Muscle layer of duodenum (tissue), 2 donors: ENCODE results near the gene FAM163B.

Experiments
- H3K27ac ChIP-seq: one replicate; pipeline ENCODE4 v1.7.0; 2013; ENCODE audit warnings: mild to moderate bottlenecking, low read length
- H3K27me3 ChIP-seq: one replicate; pipeline ENCODE4 v1.7.0; 2013; ENCODE audit warnings: low read depth, mild to moderate bottlenecking, control low read depth, low read length
- H3K36me3 ChIP-seq, 2 donors: one replicate each; pipeline ENCODE4 v1.7.0; 2013; ENCODE audit warnings: low read length in 2 of 2, control low read depth in 1 of 2, mild to moderate bottlenecking in 1 of 2; ENCODE audit not compliant: insufficient read depth in 2 of 2, control insufficient read depth in 1 of 2
- H3K4me1 ChIP-seq, 2 donors: one replicate each; pipeline ENCODE4 v1.7.0; 2013; ENCODE audit warnings: low read length in 2 of 2, mild to moderate bottlenecking in 2 of 2, control low read depth in 1 of 2, moderate library complexity in 1 of 2; ENCODE audit not compliant: insufficient read depth in 2 of 2, control insufficient read depth in 1 of 2
- H3K4me3 ChIP-seq, 2 donors: one replicate each; pipeline ENCODE4 v1.7.0; 2013; ENCODE audit warnings: low read length in 2 of 2, low read depth in 1 of 2, mild to moderate bottlenecking in 1 of 2
- H3K9me3 ChIP-seq, 2 donors: one replicate each; pipeline ENCODE4 v1.7.0; 2013; ENCODE audit warnings: low read length in 2 of 2, control low read depth in 1 of 2, mild to moderate bottlenecking in 1 of 2; ENCODE audit not compliant: control insufficient read depth in 1 of 2
- donor health status: healthy.

Gene FAM163B

DNA sequence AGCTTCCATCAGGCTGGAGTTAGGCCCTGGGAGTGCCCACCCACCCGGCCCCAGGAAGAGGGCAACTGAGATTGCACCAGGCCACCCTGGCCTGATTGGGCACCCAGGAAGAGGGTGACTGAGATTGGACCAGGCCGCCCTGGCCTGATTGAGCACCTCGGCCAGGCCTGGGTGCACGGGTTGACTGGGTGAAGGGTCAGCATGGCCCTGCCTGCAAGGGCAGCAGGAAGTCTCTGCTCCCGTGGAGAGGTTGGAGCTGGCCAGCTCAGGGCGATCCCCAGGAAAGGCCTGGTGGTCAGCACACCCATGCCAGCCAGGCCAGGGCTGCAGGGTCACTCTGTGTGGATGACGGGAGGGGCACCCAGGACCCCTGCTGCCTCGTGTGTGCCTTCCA is 62.9 kb downstream of the FAM163B start:
- H3K27ac ChIP-seq, result no peak overlapping the region
- H3K4me3 ChIP-seq, result no peak overlapping the region
- no peaks in the 10 kb centered on the region for H3K27me3 ChIP-seq
- no peaks in the 10 kb centered on the region for H3K36me3 ChIP-seq
- peaks cover 0 to 9% of the 10 kb centered on the region in 2 donors for H3K4me1 ChIP-seq
- H3K9me3 ChIP-seq, result no peaks in the 10 kb centered on the region

DNA sequence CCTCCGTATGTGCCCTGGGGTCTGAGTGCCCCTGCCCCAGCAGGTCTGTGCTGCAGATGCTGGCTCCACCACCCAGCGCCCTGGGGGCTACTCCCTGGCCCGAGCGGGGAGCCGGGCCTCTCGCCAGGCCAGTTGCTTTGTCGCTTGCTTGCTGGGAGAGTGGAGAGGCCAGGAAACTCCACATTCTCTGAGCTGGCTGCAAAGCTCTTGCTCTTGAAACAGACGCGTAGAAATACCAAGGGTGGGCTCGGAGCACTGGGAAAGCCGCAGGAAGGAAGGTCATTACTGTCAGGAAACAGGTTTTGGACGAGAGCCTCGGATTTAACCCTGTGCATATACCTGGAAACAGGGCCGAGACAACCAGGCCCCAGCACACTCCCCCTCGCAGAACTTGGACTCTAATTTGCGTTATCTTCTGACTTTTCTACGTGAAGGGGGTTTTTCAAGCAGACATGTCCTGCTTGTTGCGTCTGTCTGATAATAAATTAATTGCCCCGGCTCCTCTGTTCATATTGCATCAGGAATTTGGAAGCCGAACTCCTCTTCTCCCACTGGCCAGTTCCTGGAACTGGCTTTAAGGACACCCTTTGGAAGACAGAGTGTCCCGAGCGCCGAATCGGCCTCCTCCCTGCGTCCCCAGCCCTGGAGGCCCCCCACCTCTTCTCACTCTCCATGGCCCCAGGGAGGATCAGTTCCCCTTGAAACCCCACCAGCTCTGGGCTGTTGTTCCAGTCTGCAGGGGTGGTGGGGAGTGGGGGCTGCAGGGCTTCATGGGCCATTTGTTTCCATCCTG is 63.5 kb downstream of the FAM163B start:
- Histone ChIP-seq H3K4me3 (no peak overlapping the region), H3K9me3 (no peaks in the 10 kb centered on the region), H3K36me3 (no peaks in the 10 kb centered on the region), H3K4me1 (peaks cover 0 to 9% of the 10 kb centered on the region in 2 donors), H3K27me3 (no peaks in the 10 kb centered on the region), H3K27ac (no peak overlapping the region)

DNA sequence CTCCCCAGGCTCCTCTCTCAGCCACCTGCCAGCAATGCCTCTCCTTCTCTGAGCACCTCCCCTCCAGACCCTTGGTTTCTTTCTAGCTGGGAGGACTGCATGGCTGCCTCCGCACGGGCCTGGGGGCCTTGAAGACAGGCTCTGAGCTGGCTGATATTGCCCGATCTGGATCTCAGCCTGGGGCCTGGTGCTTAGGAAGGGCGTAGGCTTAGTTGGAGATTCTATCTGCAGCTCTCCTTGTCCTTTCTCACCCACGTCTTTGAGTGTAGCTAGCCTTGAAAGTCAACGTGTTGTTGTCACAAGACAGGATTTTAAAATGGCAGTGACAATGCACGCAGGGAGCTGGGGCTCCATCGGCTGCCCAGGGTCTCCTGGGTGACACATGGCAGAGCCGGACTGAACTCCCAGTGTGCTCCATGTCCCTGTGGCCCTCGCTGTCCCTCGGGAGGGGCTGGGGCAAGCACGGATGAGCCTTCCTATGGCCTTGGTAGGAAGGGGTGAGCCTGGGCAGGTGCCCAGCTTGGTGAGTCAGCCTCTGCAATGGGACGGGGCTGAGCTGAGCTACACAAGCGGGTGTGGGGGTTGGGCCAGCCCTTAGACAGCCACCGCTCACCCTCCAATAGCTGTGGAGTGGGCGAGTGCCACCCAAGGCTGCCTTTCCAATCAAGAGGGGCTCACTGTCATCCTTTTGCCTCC is 65.3 kb downstream of the FAM163B start:
- Histone ChIP-seq H3K36me3 (no peaks in the 10 kb centered on the region), H3K27me3 (no peaks in the 10 kb centered on the region), H3K4me3 (no peak overlapping the region), H3K4me1 (peaks cover 0 to 18% of the 10 kb centered on the region in 2 donors), H3K27ac (no peak overlapping the region), H3K9me3 (no peaks in the 10 kb centered on the region)

DNA sequence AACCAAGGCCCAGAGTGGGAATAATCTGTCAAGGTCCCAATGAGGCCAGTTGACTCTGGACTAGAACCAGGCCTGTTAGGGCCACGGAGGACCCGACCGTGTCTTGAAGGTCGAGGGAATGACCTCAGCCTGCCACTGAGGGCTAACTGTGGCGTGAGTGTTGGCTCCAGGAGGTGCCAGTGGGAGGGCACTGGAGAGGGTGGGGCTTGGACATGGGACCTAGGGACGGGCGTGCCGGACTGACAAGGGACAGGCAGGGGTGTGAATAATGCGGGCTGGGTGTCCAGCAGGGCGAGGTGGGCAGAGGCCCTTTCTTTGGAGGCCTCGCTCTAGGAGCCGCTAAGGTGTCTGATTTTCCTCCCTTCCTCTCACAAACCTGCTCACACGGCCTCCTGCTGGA is 67.2 kb downstream of the FAM163B start:
- no peak overlapping the region for H3K27ac ChIP-seq
- peaks cover 0 to 20% of the 10 kb centered on the region in 2 donors for H3K4me1 ChIP-seq
- no peaks in the 10 kb centered on the region for H3K36me3 ChIP-seq
- no peaks in the 10 kb centered on the region for H3K27me3 ChIP-seq
- no peak overlapping the region for H3K4me3 ChIP-seq
- H3K9me3 ChIP-seq, result no peaks in the 10 kb centered on the region

DNA sequence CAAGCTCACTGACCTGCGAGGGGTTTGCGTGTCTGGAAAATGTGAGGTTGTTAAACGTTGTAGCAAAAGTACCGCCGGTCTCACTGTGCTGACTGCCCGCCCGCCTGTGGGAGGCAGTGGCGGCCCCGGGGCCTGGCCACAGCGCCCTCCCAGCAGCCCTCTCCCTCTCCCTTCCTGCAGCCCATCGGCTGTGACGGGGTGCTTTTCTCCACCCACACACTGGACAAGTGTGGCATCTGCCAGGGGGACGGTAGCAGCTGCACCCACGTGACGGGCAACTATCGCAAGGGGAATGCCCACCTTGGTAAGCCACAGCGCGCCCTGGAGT is 68.5 kb downstream of the FAM163B start:
- Histone ChIP-seq H3K36me3 (no peaks in the 10 kb centered on the region), H3K9me3 (no peaks in the 10 kb centered on the region), H3K27ac (no peak overlapping the region), H3K4me1 (peaks cover 0 to 20% of the 10 kb centered on the region in 2 donors), H3K4me3 (no peak overlapping the region), H3K27me3 (no peaks in the 10 kb centered on the region)

DNA sequence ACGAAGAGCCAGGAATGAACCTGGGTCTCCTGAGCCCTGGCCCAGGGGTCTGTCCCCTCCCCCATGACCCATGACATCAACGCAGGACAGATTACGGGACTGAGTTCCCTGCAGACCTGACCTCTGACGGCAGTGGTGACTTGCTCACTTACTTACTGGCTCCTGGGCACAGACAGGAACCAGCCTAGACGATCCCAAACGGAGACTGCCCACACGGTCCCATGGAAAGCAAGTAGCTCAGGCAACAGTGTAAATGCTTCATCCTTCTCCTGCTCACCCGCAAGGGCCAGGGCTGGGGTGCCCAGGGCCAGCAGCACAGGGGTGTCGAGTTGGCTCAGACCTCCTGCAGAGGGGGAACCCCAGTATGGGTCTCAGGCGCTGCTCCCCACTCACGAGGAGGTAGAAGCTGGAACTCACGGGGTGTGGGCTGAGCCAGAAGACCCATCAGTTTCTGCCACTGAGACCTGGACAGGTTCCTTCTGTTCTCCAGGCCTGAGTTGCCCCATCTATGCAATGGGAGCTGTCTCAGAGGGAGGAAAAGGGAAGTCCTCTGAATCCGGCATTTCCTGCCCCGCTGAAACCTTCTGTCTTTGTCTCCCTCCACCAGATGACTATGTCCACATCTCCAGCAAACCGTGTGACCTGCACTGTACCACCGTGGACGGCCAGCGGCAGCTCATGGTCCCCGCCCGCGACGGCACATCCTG is 69.0 kb downstream of the FAM163B start:
- Histone ChIP-seq H3K27ac (no peak overlapping the region), H3K27me3 (no peaks in the 10 kb centered on the region), H3K4me1 (peaks cover 0 to 20% of the 10 kb centered on the region in 2 donors), H3K36me3 (no peaks in the 10 kb centered on the region), H3K4me3 (peak overlapping the region in 1 of 2 donors; percentile 46), H3K9me3 (no peaks in the 10 kb centered on the region)

DNA sequence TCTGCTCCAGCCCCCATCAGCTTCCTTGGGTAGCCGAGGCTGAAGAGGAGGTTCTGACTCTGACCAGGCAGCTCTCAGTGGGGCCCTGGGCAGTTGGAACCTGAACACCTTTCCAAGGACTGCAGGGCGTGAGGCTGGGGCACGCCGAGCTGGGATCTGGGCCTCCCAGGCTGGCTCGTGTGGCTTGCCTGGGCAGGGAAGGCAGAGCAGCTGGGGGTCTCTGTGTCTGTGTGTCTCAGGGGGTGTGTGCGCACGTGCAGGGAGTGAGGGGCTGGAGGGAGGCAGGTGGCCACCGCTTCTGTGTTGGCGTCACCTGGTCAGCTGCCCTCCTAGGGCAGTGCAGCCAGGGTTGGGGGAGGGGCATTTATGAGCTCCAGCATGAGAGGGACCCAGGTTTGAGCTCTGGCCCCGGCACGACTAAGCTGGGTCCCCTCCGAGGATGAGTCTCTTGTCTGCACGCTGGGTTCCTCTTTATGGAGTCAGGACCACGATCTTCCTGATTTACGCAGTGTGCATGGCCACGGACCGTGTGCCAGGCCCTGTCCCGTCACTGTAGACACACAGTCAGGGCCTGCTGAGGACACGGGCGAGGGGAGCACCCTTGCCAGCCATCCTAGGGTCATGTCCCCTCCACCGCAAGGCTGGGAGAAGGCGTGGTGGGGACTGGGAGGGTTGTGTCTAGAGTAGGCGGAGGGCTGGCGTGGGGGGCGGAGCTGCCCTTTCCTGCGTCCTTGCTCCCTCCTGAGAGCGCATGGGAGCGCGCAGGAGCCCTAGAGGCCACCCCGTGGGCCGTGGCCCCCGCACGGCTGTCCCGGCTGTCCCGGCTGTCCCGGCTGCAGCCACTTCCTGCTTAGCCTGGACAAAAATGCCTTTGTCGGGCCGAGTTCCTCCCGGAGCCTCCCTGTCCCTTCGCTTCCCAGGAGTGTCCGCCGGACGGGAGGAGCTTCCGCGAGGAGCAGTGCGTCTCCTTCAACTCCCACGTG is 70.0 kb downstream of the FAM163B start:
- no peaks in the 10 kb centered on the region for H3K9me3 ChIP-seq
- peak overlapping the region in 1 of 2 donors; percentile 46 for H3K4me3 ChIP-seq
- no peak overlapping the region for H3K27ac ChIP-seq
- H3K36me3 ChIP-seq, result no peaks in the 10 kb centered on the region
- H3K4me1 ChIP-seq, result peaks cover 0 to 25% of the 10 kb centered on the region in 2 donors
- no peaks in the 10 kb centered on the region for H3K27me3 ChIP-seq

DNA sequence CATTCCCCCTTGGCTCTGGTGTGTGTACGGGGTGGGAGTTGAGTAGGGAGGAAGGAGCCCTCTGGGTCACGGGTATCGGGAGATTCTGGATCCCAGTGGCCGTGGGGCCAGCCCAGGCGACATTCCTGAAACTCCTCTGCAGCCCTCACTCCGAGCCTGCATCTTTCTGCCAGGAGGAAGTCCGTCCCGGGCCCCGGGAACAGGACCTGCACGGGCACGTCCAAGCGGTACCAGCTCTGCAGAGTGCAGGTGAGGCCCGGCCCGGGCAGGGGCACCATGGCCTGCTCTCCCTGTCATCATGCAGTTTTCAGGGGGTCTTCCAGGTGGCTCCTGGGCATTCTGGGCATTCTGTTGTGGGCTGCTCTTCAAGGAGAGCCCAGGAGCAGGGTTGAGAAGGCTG is 71.0 kb downstream of the FAM163B start:
- Histone ChIP-seq H3K4me3 (no peak overlapping the region), H3K36me3 (no peaks in the 10 kb centered on the region), H3K27me3 (no peaks in the 10 kb centered on the region), H3K4me1 (peaks cover 3 to 35% of the 10 kb centered on the region in 2 donors), H3K9me3 (no peaks in the 10 kb centered on the region), H3K27ac (no peak overlapping the region)

DNA sequence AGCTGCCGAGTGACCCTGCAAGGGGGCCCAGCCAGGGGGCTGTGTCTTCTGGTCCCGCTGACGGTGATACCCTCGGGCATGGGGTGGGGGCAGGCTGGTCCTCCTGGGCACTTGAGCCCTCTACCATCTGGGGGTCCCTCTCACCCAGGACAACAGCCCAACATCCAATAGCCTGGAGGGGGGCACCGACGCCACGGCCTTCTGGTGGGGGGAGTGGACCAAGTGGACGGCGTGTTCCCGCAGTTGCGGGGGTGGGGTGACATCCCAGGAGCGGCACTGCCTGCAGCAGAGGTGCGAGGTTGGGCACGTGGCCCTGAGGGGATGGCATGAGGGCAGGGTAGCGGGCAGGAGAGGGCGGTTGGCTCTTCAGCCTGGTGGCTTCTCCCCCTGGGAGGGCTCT is 71.9 kb downstream of the FAM163B start:
- H3K27me3 ChIP-seq, result no peaks in the 10 kb centered on the region
- H3K9me3 ChIP-seq, result no peaks in the 10 kb centered on the region
- peaks cover 3 to 35% of the 10 kb centered on the region in 2 donors for H3K4me1 ChIP-seq
- no peaks in the 10 kb centered on the region for H3K36me3 ChIP-seq
- no peak overlapping the region for H3K4me3 ChIP-seq
- no peak overlapping the region for H3K27ac ChIP-seq

DNA sequence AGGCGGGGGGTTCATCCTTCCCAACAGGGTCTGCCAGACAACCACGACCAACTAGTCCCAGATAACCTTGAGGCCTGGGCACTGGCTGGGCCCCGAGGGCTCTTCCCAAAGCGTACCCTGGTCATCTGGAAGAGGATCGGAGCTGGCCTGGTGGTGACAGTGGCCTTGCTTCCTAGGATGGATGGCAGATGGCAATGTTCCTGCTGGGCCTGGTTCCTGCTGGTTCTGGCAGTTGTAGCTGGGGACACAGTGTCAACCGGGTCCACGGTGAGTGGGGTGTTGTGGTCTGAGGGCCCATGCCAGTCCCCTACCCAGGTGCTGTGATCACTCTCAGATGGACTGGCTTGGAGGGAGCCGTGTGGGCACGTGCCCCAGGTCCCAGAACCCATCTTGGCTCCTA is 72.7 kb downstream of the FAM163B start:
- no peak overlapping the region for H3K4me3 ChIP-seq
- H3K9me3 ChIP-seq, result no peaks in the 10 kb centered on the region
- H3K27me3 ChIP-seq, result no peaks in the 10 kb centered on the region
- H3K4me1 ChIP-seq, result peaks cover 3 to 35% of the 10 kb centered on the region in 2 donors
- no peak overlapping the region for H3K27ac ChIP-seq
- no peaks in the 10 kb centered on the region for H3K36me3 ChIP-seq
